ENCODE results near the gene NPAS3. TPM values are rescaled to one million over a fixed set of nuclear protein-coding genes. Genes with fewer than 3 reads are reported as not detected.

Gene NPAS3
- total and polyA plus RNA-seq, 2 of the 13 experiments (the other 11 are each of a cell fraction or from before 2014, with no cell fraction given) = not detected

- no peak for TF ChIP-seq MYNN (CRISPR knock-in tag; IDR thresholded peaks at IDR 0.05; ENCODE audit: low read depth)
- TF ChIP-seq MAFK (conservative IDR thresholded peaks at IDR 0.05 in 1 of 2, IDR thresholded peaks at IDR 0.05 in 1 of 2; ENCODE audit: low read length in 2 of 2) = peak; percentile 49 to 68; a peak in 3 of 4 replicates
- peak; percentile 84; the same call in 1 of the 2 replicates for TF ChIP-seq SMYD3 (CRISPR knock-in tag; IDR thresholded peaks at IDR 0.05)
- no peak for TF ChIP-seq AHR (CRISPR knock-in tag; IDR thresholded peaks at IDR 0.05)
- no peak for TF ChIP-seq FOXA1 (IDR thresholded peaks at IDR 0.05)
- no peak for TF ChIP-seq FOXA1 (CRISPR knock-in tag; IDR thresholded peaks at IDR 0.05)
- TF ChIP-seq, protein P1, sequence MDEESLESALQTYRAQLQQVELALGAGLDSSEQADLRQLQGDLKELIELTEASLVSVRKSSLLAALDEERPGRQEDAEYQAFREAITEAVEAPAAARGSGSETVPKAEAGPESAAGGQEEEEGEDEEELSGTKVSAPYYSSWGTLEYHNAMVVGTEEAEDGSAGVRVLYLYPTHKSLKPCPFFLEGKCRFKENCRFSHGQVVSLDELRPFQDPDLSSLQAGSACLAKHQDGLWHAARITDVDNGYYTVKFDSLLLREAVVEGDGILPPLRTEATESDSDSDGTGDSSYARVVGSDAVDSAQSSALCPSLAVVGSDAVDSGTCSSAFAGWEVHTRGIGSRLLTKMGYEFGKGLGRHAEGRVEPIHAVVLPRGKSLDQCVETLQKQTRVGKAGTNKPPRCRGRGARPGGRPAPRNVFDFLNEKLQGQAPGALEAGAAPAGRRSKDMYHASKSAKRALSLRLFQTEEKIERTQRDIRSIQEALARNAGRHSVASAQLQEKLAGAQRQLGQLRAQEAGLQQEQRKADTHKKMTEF (CRISPR knock-in tag; IDR thresholded peaks at IDR 0.05) = peak; percentile 28; the same call in 1 of the 2 replicates
- no peak for TF ChIP-seq ZNF160 (CRISPR knock-in tag; IDR thresholded peaks at IDR 0.05)
- TF ChIP-seq ZNF629 (CRISPR knock-in tag; conservative IDR thresholded peaks at IDR 0.05) = no peak
- 0 out of 2 replicates have a peak, but pooled peaks have one; percentile 25 for TF ChIP-seq REPIN1 (CRISPR knock-in tag; IDR thresholded peaks at IDR 0.05; ENCODE audit: borderline replicate concordance, low read depth)
- TF ChIP-seq, protein P2, sequence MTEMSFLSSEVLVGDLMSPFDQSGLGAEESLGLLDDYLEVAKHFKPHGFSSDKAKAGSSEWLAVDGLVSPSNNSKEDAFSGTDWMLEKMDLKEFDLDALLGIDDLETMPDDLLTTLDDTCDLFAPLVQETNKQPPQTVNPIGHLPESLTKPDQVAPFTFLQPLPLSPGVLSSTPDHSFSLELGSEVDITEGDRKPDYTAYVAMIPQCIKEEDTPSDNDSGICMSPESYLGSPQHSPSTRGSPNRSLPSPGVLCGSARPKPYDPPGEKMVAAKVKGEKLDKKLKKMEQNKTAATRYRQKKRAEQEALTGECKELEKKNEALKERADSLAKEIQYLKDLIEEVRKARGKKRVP (CRISPR knock-in tag; IDR thresholded peaks at IDR 0.05) = peak in 1 of 2 experiments; percentile 46; a peak in 1 of 4 replicates
- no peak for TF ChIP-seq ZC3H4 (CRISPR knock-in tag; IDR thresholded peaks at IDR 0.05; ENCODE audit: borderline replicate concordance)
- no peak for TF ChIP-seq POLR2AphosphoS5 (IDR thresholded peaks at IDR 0.05; ENCODE audit: low read depth, low read length)
- no peak; the same call in 1 of the 2 replicates for TF ChIP-seq SNAPC2 (CRISPR knock-in tag; IDR thresholded peaks at IDR 0.05)
- TF ChIP-seq ZNF30 (CRISPR knock-in tag; IDR thresholded peaks at IDR 0.05) = no peak
- TF ChIP-seq IRF1 (CRISPR knock-in tag; IDR thresholded peaks at IDR 0.05; ENCODE audit: low read depth) = peak; percentile 98
- 0 out of 2 replicates have a peak, but pooled peaks have one; percentile 39 for TF ChIP-seq ZNF503 (CRISPR knock-in tag; IDR thresholded peaks at IDR 0.05)
- peak; percentile 4; the same call in 1 of the 2 replicates for TF ChIP-seq MAFF (IDR thresholded peaks at IDR 0.05; ENCODE audit: low read depth, low read length)
- TF ChIP-seq, protein P3, sequence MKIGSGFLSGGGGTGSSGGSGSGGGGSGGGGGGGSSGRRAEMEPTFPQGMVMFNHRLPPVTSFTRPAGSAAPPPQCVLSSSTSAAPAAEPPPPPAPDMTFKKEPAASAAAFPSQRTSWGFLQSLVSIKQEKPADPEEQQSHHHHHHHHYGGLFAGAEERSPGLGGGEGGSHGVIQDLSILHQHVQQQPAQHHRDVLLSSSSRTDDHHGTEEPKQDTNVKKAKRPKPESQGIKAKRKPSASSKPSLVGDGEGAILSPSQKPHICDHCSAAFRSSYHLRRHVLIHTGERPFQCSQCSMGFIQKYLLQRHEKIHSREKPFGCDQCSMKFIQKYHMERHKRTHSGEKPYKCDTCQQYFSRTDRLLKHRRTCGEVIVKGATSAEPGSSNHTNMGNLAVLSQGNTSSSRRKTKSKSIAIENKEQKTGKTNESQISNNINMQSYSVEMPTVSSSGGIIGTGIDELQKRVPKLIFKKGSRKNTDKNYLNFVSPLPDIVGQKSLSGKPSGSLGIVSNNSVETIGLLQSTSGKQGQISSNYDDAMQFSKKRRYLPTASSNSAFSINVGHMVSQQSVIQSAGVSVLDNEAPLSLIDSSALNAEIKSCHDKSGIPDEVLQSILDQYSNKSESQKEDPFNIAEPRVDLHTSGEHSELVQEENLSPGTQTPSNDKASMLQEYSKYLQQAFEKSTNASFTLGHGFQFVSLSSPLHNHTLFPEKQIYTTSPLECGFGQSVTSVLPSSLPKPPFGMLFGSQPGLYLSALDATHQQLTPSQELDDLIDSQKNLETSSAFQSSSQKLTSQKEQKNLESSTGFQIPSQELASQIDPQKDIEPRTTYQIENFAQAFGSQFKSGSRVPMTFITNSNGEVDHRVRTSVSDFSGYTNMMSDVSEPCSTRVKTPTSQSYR (CRISPR knock-in tag; IDR thresholded peaks at IDR 0.05; ENCODE audit: borderline replicate concordance) = peak; percentile 51; the same call in 1 of the 2 replicates
Observed at GRCh38 chr14:32896979-32897697, 41.5 kb upstream of the NPAS3 start (continued).

Data from HepG2 (cell line).